T-helper 1 cell treated with Interleukin-12 subunit alpha and Interleukin-12 subunit beta and Interleukin-4 antibody, amounts not matched to agents 30 μg/mL and 1 μg/mL, for 36 hours (primary cell): ENCODE data around the gene RAB35.

Experiments used
- H3K27ac Mint-ChIP-seq: one replicate; pipeline ENCODE4 v1.8.0; 2021; ENCODE audit warnings: mild to moderate bottlenecking, mixed read lengths
- H3K27me3 Mint-ChIP-seq: one replicate; pipeline ENCODE4 v1.8.0; 2021; ENCODE audit warnings: low read depth, mixed read lengths
- H3K36me3 Mint-ChIP-seq: one replicate; pipeline ENCODE4 v1.8.0; 2021; ENCODE audit warnings: low read depth, mixed read lengths
- H3K4me1 Mint-ChIP-seq: one replicate; pipeline ENCODE4 v1.8.0; 2021; ENCODE audit warnings: low read depth, mixed read lengths
- H3K4me3 Mint-ChIP-seq: one replicate; pipeline ENCODE4 v1.8.0; 2021; ENCODE audit warnings: mild to moderate bottlenecking, moderate library complexity, mixed read lengths
- H3K9me3 Mint-ChIP-seq: one replicate; pipeline ENCODE4 v1.8.0; 2021; ENCODE audit warnings: mixed read lengths

RAB35 gene

GRCh38 chr12:120091371-120092090 is 25.0 kb downstream of the RAB35 start:
- H3K4me3 Mint-ChIP-seq: no peak overlapping the region
- H3K9me3 Mint-ChIP-seq: no peaks in the 10 kb centered on the region
- peaks cover 17% of the 10 kb centered on the region for H3K4me1 Mint-ChIP-seq
- peaks cover 21% of the 10 kb centered on the region for H3K36me3 Mint-ChIP-seq
- no peaks in the 10 kb centered on the region for H3K27me3 Mint-ChIP-seq
- no peak overlapping the region for H3K27ac Mint-ChIP-seq

- Mint-ChIP-seq H3K4me1 (peaks cover 21% of the 10 kb centered on the region), H3K9me3 (no peaks in the 10 kb centered on the region), H3K4me3 (no peak overlapping the region), H3K27me3 (no peaks in the 10 kb centered on the region), H3K27ac (no peak overlapping the region), H3K36me3 (peaks cover 22% of the 10 kb centered on the region)
These were observed 25.8 kb downstream of the RAB35 start for GRCh38 chr12:120090626-120091295.

- Mint-ChIP-seq H3K36me3 (peaks cover 26% of the 10 kb centered on the region), H3K4me1 (peaks cover 23% of the 10 kb centered on the region), H3K27me3 (no peaks in the 10 kb centered on the region), H3K9me3 (no peaks in the 10 kb centered on the region), H3K4me3 (no peak overlapping the region), H3K27ac (no peak overlapping the region)
These were observed 26.3 kb downstream of the RAB35 start for GRCh38 chr12:120090206-120090605.

- H3K36me3 Mint-ChIP-seq: peaks cover 30% of the 10 kb centered on the region
- H3K27ac Mint-ChIP-seq: no peak overlapping the region
- H3K4me3 Mint-ChIP-seq: no peak overlapping the region
- H3K4me1 Mint-ChIP-seq: peaks cover 24% of the 10 kb centered on the region
- no peaks in the 10 kb centered on the region for H3K9me3 Mint-ChIP-seq
- no peaks in the 10 kb centered on the region for H3K27me3 Mint-ChIP-seq
These were observed 26.8 kb downstream of the RAB35 start for GRCh38 chr12:120089796-120090195.

- Mint-ChIP-seq H3K9me3 (no peaks in the 10 kb centered on the region), H3K27me3 (no peaks in the 10 kb centered on the region), H3K27ac (peak overlapping the region; percentile 0), H3K4me1 (peaks cover 27% of the 10 kb centered on the region), H3K4me3 (no peak overlapping the region), H3K36me3 (peaks cover 34% of the 10 kb centered on the region)
These were observed 27.4 kb downstream of the RAB35 start for GRCh38 chr12:120089105-120089504.

GRCh38 chr12:120086801-120087621 is 29.5 kb downstream of the RAB35 start:
- no peaks in the 10 kb centered on the region for H3K27me3 Mint-ChIP-seq
- peaks cover 27% of the 10 kb centered on the region for H3K4me1 Mint-ChIP-seq
- peak overlapping the region; percentile 86 for H3K27ac Mint-ChIP-seq
- peak overlapping the region; percentile 68 for H3K4me3 Mint-ChIP-seq
- no peaks in the 10 kb centered on the region for H3K9me3 Mint-ChIP-seq
- H3K36me3 Mint-ChIP-seq: peaks cover 41% of the 10 kb centered on the region

GRCh38 chr12:120085920-120086645 is 30.5 kb downstream of the RAB35 start:
- peaks cover 27% of the 10 kb centered on the region for H3K4me1 Mint-ChIP-seq
- H3K9me3 Mint-ChIP-seq: no peaks in the 10 kb centered on the region
- peaks cover 41% of the 10 kb centered on the region for H3K36me3 Mint-ChIP-seq
- peak overlapping the region; percentile 68 for H3K4me3 Mint-ChIP-seq
- H3K27ac Mint-ChIP-seq: peak overlapping the region; percentile 86
- H3K27me3 Mint-ChIP-seq: no peaks in the 10 kb centered on the region

GRCh38 chr12:120081641-120082040 is 34.9 kb downstream of the RAB35 start:
- no peaks in the 10 kb centered on the region for H3K9me3 Mint-ChIP-seq
- H3K27ac Mint-ChIP-seq: no peak overlapping the region
- no peak overlapping the region for H3K4me3 Mint-ChIP-seq
- no peaks in the 10 kb centered on the region for H3K27me3 Mint-ChIP-seq
- peaks cover 19% of the 10 kb centered on the region for H3K4me1 Mint-ChIP-seq
- peaks cover 42% of the 10 kb centered on the region for H3K36me3 Mint-ChIP-seq

GRCh38 chr12:120079411-120080400 is 36.8 kb downstream of the RAB35 start:
- peaks cover 15% of the 10 kb centered on the region for H3K4me1 Mint-ChIP-seq
- H3K27ac Mint-ChIP-seq: peak overlapping the region; percentile 45
- H3K4me3 Mint-ChIP-seq: no peak overlapping the region
- H3K27me3 Mint-ChIP-seq: no peaks in the 10 kb centered on the region
- H3K36me3 Mint-ChIP-seq: peaks cover 36% of the 10 kb centered on the region
- H3K9me3 Mint-ChIP-seq: no peaks in the 10 kb centered on the region

GRCh38 chr12:120078868-120079267 is 37.7 kb downstream of the RAB35 start:
- Mint-ChIP-seq H3K27ac (peak overlapping the region; percentile 45), H3K4me1 (peaks cover 19% of the 10 kb centered on the region), H3K36me3 (peaks cover 36% of the 10 kb centered on the region), H3K27me3 (no peaks in the 10 kb centered on the region), H3K9me3 (no peaks in the 10 kb centered on the region), H3K4me3 (no peak overlapping the region)

GRCh38 chr12:120077260-120077659 is 39.3 kb downstream of the RAB35 start:
- no peak overlapping the region for H3K27ac Mint-ChIP-seq
- no peaks in the 10 kb centered on the region for H3K27me3 Mint-ChIP-seq
- no peaks in the 10 kb centered on the region for H3K9me3 Mint-ChIP-seq
- no peak overlapping the region for H3K4me3 Mint-ChIP-seq
- H3K36me3 Mint-ChIP-seq: peaks cover 44% of the 10 kb centered on the region
- peaks cover 21% of the 10 kb centered on the region for H3K4me1 Mint-ChIP-seq

GRCh38 chr12:120076651-120077050 is 39.9 kb downstream of the RAB35 start:
- H3K4me3 Mint-ChIP-seq: no peak overlapping the region
- H3K4me1 Mint-ChIP-seq: peaks cover 21% of the 10 kb centered on the region
- no peaks in the 10 kb centered on the region for H3K27me3 Mint-ChIP-seq
- H3K9me3 Mint-ChIP-seq: no peaks in the 10 kb centered on the region
- no peak overlapping the region for H3K27ac Mint-ChIP-seq
- peaks cover 45% of the 10 kb centered on the region for H3K36me3 Mint-ChIP-seq

- Mint-ChIP-seq H3K27ac (peak overlapping the region; percentile 70), H3K9me3 (no peaks in the 10 kb centered on the region), H3K36me3 (peaks cover 48% of the 10 kb centered on the region), H3K4me3 (no peak overlapping the region), H3K4me1 (peaks cover 21% of the 10 kb centered on the region), H3K27me3 (no peaks in the 10 kb centered on the region)
These were observed 41.4 kb downstream of the RAB35 start for GRCh38 chr12:120075034-120075616.
